HG02763 (cell line): Measurements from ENCODE around the gene KRT3.
"Not testable (repeated sequence)": the region's sequence is repeated elsewhere in the genome, so short reads cannot be mapped to it uniquely, and the experiment has no call there.

Experiments
- ATAC-seq: cut with Tn5 transposase; IDR thresholded peaks from one replicate; pipeline ENCODE4 v1.9.1; 2021; ENCODE audit warnings: mild to moderate bottlenecking, moderate library complexity; ENCODE audit not compliant: unreplicated experiment

Gene KRT3

GRCh38 chr12:52799505-52800211 is 3.7 kb upstream of the KRT3 start:
- ATAC-seq = no peak

GRCh38 chr12:52798671-52799504 is 3.0 kb upstream of the KRT3 start:
- no peak for ATAC-seq

- no peak for ATAC-seq
Observed at GRCh38 chr12:52798003-52798670, 2.2 kb upstream of the KRT3 start.

- ATAC-seq = no peak
Observed at GRCh38 chr12:52797529-52797894, 1.6 kb upstream of the KRT3 start.

GRCh38 chr12:52796839-52797528 is 1.1 kb upstream of the KRT3 start:
- ATAC-seq = no peak

GRCh38 chr12:52796429-52796794 is 495 bp upstream of the KRT3 start:
- no peak for ATAC-seq

GRCh38 chr12:52795332-52795674 is 614 bp downstream of the KRT3 start:
- ATAC-seq = not testable (repeated sequence)

- no peak for ATAC-seq
Observed at GRCh38 chr12:52794479-52795331, 1.2 kb downstream of the KRT3 start.

GRCh38 chr12:52792185-52793029 is 3.5 kb downstream of the KRT3 start:
- no peak for ATAC-seq

GRCh38 chr12:52791271-52792184 is 4.4 kb downstream of the KRT3 start:
- ATAC-seq = no peak

- ATAC-seq = no peak
Observed at GRCh38 chr12:52790427-52791270, 5.3 kb downstream of the KRT3 start.

GRCh38 chr12:52789637-52790426 is 6.1 kb downstream of the KRT3 start:
- no peak for ATAC-seq

- no peak for ATAC-seq
Observed at GRCh38 chr12:52788876-52789636, 6.9 kb downstream of the KRT3 start.

- ATAC-seq = no peak
Observed at GRCh38 chr12:52788192-52788875, 7.6 kb downstream of the KRT3 start.
